K562 (cell line): ENCODE results near the gene FTO.

Experiments
- BRF1 ChIP-seq: IDR thresholded peaks from 3 replicates; pipeline ENCODE4 v1.6.1; 2011; ENCODE audit warnings: borderline replicate concordance, mild to moderate bottlenecking; ENCODE audit not compliant: insufficient read length; ENCODE audit errors: extremely low read depth
- UBTF ChIP-seq, 2 experiments: IDR thresholded peaks; 2 replicates each; pipeline ENCODE4 v1.6.1; 2012; ENCODE audit warnings: improper control_type of control experiment in 2 of 2, low read depth in 2 of 2, low read length in 2 of 2, borderline replicate concordance in 1 of 2
- TF ChIP-seq, protein P1 (sequence below), 3 experiments: fragments of 200-800 bp in 1 of 3; fragments of 250-450 bp in 1 of 3; fragments of 450-650 bp in 1 of 3; sonication (Bioruptor Pico) in 1 of 3; sonication (Bioruptor generic) in 1 of 3; formaldehyde crosslinking in 1 of 3; IDR thresholded peaks; 2 replicates each; pipeline versions ENCODE4 v1.6.1 to v1.8.0; 2016 to 2022; ENCODE audit warnings: mild to moderate bottlenecking in 2 of 3, missing genetic modification characterization in 2 of 3, missing compliant biosample characterization in 1 of 3, moderate library complexity in 1 of 3

GRCh38 chr16:53960954-53961616, 257.1 kb downstream of the FTO start:
- TF ChIP-seq, protein P1, sequence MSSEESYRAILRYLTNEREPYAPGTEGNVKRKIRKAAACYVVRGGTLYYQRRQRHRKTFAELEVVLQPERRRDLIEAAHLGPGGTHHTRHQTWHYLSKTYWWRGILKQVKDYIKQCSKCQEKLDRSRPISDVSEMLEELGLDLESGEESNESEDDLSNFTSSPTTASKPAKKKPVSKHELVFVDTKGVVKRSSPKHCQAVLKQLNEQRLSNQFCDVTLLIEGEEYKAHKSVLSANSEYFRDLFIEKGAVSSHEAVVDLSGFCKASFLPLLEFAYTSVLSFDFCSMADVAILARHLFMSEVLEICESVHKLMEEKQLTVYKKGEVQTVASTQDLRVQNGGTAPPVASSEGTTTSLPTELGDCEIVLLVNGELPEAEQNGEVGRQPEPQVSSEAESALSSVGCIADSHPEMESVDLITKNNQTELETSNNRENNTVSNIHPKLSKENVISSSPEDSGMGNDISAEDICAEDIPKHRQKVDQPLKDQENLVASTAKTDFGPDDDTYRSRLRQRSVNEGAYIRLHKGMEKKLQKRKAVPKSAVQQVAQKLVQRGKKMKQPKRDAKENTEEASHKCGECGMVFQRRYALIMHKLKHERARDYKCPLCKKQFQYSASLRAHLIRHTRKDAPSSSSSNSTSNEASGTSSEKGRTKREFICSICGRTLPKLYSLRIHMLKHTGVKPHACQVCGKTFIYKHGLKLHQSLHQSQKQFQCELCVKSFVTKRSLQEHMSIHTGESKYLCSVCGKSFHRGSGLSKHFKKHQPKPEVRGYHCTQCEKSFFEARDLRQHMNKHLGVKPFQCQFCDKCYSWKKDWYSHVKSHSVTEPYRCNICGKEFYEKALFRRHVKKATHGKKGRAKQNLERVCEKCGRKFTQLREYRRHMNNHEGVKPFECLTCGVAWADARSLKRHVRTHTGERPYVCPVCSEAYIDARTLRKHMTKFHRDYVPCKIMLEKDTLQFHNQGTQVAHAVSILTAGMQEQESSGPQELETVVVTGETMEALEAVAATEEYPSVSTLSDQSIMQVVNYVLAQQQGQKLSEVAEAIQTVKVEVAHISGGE (CRISPR knock-in tag; IDR thresholded peaks at IDR 0.05): no peak
- TF ChIP-seq BRF1 (no peak), UBTF (IDR thresholded peaks at IDR 0.05; ENCODE audit: borderline replicate concordance in 1 of 2, low read depth in 2 of 2, low read length in 2 of 2) (no peak)
